DMS79 (cell line): ENCODE measurements around the gene DEFB118.
"Not testable (repeated sequence)": the region's sequence is repeated elsewhere in the genome, so short reads cannot be mapped to it uniquely, and the experiment has no call there.

Experiments used
- DNase-seq: peaks from one replicate; lab custom pipeline; 2025; lab: John Stamatoyannopoulos, UW

Gene DEFB118, protein sequence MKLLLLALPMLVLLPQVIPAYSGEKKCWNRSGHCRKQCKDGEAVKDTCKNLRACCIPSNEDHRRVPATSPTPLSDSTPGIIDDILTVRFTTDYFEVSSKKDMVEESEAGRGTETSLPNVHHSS

DNA sequence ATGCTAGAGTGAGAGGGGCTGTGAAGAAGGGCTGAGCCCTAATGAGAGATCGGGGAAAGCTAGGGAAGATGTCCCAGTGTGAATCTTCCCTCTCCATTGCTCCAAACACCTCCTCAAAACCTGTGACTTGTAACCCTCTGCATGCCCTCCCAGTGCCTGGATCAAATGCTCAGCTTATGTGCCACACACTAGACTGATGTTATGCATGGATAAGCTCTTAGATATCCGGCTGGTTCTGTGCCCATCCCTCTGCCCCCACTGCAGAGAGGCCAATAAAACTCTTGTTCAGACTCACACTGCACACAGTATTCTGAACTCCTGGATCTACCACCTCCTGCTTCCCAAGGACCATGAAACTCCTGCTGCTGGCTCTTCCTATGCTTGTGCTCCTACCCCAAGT is at the start of gene DEFB118:
Gene DEFB118 (plus strand): TSS at position 301 of the 400 bp plus-strand sequence. CDS start 50 bp downstream, at position 351.
- DNase-seq, result no peak

DNA sequence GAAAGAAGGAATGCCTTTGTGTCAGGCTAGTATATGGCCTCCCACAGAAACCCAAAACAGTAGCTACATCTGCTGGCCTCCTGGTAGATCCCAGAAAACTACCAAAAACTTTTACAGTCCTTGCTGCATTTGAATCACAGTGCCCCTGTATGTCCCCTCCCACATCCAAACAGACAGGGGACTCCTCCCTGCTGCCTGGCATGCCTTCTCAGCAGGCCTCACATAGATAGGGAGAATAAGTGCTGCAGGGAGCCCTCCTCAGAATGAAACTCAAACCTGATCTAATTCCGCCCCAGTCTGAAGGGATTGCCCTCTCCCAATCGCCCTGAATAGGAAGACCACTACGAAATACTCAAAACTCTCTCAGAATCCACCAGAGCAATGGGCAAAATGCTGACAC is 45.9 kb upstream of the DEFB118 start:
- DNase-seq, result no peak

DNA sequence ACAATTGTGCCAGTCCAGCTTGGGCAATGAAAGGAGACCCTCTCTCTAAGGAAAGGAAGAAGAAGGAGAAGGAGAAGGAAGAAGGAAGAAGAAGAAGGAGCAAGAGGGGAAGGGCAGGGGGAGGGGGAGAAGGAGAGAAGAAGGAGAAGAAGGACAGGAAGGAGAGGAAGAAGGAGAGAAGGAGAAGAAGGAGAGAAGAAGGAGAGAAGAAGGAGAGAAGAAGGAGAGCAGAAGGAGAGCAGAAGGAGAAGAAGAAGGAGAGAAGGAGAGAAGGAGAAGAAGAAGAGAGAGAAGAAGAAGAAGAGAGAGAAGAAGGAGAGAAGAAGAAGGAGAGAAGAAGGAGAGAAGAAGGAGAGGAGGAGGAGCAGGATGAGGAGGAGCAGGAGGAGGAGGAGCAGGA is 37.5 kb upstream of the DEFB118 start:
- no peak for DNase-seq

DNA sequence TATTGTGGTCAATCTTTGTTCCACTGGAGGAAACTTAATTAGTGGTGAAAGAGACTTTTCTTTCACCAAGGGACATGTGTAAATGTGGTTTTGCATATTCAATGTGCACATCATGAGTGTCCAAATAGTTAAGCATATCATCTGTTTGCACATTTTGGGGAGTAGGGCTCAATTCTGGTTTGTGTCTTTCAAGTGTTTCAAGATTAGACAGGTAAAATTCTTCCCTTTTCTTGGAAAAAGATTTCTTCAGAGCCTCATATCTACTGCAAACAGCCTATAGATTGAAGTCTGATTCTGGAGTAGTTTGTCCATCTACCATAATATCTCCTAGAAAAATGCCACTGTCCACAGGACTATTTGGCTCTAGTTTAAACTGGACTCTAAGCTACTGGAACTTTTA is 26.9 kb upstream of the DEFB118 start:
- DNase-seq, result no peak

DNA sequence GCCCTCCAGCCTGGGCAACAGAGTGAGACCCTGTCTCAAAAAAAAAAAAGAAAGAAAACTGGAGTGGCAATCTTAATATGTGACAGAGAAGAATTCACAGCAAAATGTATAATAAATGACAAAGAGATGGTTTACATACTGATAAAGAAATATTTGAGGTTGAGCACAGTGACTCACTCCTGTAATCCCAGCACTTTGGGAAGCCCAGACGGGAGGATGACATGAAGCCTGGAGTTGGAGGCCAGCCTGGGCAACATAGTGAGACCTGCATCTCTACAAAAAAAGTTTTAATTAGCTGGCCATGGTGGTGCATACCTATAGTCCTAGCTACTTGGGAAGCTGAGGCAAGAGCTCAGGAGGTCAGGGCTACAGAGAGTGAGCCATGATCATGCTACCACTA is 12.4 kb upstream of the DEFB118 start:
- DNase-seq, result no peak

DNA sequence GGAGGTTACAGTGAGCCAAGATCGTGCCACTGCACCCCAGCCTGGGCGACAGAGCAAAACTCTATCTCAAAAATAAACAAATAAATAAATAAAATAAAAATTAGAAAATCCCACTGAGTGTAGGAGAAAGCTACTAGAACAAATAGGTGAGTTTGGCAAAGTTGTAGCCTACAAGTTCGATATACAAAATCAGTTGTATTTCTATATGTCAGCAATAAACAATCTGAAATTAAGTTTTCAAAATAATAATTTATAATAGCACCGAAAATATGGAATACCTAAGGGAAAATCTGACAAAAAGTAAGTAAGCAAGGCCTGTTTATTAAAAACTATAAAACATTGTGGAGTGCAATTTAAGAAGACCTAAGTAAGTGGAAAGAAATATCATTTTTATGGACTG is 5.1 kb upstream of the DEFB118 start:
- no peak for DNase-seq

DNA sequence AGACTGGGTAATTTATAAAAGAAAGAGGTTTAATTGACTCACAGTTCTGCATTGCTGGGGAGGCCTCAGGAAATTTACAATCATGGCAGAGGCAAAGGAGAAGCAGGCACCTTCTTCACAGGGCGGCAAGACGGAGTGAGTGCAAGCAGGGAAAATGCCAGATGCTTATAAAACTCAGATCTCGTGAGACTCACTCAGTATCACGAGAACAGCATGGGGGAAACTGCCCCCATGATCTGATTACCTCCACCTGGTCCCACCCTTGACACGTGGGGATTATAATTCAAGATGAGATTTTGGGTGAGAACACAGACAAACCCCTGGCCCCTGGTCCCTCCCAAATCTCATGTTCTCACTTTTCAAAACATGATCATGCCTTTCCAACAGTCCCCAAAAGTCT is 4.1 kb upstream of the DEFB118 start:
- not testable (repeated sequence) for DNase-seq

DNA sequence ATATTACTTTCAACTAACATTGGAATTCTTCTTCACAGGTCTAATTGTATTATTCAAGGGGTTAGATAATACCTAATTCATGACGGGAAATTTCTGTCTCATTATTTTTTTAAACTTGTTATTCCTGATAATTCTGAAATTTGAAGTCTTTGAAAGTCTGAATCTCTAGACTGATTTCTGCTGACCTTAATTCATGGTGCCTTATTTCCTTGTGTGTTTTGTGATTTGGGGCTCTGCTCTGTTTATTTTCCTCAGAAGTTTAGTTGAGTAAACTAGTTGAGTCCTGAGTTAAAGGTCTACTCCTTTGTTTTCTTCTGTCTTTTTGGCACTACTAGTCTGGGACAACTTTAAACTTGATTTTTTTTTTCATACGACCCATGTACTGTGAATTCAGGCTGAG is 5.9 kb downstream of the DEFB118 start:
- no peak for DNase-seq

DNA sequence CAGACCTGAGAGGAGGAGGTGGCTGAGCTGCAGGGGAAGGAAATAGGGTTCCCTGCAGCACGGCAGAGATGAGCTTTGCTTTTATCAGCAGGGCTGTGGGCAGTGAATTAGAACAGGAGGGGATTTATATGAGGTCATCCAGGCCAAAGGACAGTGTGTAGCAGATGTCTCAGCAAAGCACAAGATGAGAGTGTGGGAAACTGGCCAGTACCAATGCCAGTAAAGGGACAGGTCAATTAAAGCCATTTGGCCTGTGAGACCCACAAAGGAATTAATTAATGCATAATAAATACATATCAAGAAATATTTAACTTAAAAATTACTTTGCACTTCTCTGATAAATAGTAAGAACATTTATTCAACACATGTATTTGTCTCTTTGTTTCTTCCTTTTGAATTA is 22.1 kb downstream of the DEFB118 start, which contains the start of gene DEFB119:
Gene DEFB119 (minus strand): TSS at position 101 of the 400 bp plus-strand sequence. CDS start 107 bp downstream, outside the sequence.
- DNase-seq, result no peak

DNA sequence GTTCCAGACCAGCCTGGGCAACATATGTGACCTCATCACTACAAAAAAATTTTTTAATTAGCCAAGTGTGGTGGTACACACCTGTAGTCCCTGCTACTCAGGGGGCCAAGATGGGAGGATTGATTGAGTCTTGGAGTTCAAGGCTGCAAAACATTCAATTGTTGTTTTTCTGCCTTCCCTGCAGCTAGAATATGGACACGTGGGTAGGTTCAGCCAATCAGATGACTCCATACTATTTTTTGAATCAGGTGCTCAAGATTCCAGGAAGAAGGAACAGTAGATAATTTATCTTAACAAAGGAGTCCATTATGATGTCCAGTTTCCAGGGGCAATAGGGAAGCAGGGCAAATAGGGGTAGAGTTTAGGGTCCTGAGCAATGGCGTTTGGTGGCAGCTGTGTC is 24.4 kb downstream of the DEFB118 start:
- DNase-seq, result no peak

DNA sequence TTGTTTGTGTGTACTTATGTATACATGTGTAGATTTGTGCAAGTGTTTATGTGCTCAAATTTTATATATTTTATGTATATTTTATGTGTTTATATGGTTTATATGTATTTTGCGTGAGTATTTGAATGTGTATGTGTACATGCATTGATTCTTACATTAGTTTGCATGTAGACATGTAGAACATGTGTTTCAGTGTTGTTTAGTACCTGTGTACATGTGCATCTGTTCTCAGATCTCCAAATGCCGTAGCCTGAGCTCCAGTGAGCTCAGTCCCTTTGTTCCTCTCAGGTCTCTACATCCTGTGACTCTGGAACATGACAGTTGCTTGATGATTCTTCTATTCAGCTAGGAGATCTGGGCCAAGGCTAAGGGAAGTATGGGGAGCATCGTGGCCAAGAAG is 26.5 kb downstream of the DEFB118 start:
- no peak for DNase-seq

DNA sequence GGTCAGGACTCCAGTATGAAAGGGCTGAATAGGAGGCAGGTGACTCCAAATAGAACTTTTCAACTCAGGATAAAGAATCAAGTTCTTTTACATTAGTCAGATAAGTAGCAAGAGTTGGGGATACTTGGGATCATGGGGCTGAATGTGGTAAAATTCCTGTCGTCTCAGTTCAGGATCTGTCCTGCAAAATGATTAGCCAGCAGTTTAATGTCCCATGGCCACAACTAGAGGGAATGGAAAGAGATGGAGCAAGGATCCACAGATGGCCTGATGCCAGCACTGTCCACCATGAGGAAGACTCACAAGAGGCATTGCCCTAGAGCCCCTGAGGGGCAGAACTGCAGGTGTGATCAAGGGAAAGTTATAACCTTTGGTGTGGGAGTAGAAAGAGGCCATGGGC is 35.5 kb downstream of the DEFB118 start:
- DNase-seq, result no peak

DNA sequence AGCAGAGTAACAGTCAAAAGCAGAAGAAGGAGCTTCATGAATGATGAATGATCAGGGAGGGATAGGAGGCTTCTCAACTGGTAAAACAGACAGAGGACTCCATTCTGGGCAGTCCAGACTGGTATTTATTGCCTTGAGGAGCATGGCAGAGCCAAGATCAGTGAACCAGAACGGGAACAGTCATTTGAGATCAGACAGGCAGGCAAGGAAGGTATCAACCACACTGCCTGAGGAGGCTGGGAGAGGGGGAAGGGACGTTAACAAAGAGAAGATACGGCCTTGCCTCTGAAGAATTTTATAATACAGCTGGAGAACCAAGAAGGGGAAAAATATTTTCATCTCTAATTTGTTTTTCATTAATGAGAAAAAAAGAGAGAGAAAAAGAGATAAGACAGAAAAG is 37.7 kb downstream of the DEFB118 start, which contains the start of gene DEFB121:
Gene DEFB121 (minus strand): TSS at position 101 of the 400 bp plus-strand sequence. CDS start 63 bp downstream, at position 38.
- no peak for DNase-seq

DNA sequence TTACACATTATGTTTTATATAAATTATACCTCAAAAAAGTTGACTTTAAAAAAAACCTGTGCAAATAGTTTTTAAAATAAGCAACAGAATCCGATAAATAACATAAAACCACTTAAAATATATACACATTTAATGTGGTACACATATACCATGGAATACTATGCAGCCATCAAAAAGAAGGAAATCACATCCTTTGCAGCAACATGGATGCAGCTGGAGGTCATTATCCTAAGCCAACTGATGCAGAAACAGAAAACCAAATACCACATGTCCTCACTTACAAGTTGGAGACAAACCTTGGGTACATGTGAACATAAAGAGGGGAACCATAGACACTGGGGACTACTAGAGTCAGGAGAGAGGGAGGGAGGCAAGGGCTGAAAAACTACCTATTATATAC is 41.6 kb downstream of the DEFB118 start:
- no peak for DNase-seq

DNA sequence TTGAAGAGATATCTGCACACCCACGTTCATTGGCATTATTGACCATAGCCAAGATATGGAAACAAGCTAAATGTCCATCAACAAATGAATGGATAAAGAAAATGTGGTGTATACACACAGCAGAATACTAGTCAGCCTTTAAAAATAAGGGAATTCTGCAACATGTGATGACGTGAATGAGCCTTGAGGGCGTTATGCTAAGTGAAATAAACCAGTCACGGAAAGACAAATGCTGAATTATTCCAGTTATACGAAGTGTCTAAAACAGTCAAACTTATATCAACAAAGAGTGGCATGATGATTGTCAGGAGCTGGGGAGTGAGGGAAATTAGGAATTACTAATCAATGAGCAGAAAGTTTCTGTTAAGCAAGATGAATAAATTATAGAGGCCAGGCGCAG is 46.0 kb downstream of the DEFB118 start:
- DNase-seq, result no peak

DNA sequence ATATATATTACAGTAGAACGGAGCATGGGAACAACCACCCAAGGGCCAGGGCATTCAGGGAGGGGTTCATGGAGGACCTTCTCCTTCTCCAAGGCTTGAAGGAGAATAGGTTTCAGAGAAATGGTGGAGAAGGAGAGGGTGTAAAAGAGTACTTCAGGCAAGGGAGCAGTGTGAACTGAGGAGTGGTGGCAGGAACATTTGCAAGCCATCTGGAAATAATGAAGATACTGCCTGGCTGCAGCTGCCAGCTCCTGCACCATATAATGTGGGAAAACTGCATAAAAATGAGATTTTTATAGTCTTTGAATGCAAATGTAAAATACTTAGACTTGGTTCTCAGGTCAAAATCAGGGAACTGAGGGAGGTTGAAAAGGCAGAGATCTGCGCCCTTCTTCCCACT is 47.3 kb downstream of the DEFB118 start:
- no peak for DNase-seq

DNA sequence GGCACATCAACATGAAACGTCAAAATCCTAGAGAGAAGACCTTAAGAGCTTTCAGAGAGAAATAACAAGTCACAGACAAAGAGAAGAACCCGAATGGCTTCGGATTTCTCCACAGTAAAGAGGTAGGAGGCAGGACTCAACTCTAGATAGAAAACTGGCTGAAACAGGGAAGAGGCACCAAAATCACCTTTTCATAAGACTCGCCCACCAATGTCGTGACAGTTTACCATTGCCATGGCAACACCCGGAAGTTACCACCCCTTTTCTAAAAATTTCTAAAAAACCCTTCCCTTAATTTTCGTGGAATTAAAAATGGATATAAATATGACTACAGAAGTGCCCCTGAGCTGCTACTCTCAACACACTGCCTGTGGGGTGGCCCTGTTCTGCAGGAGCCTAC is 49.9 kb downstream of the DEFB118 start:
- DNase-seq, result no peak
